ENCODE measurements around the gene LRTM2. TPM values are rescaled to one million over a fixed set of nuclear protein-coding genes. Genes with fewer than 3 reads are reported as not detected.
A peak's percentile ranks its signal among the peaks of the same experiment; 100 is the strongest.

Gene LRTM2
- total RNA-seq, 1 experiment from 2014 or later: not detected

- H3K4me2 ChIP-seq: no peak overlapping the region
- H3K27me3 ChIP-seq (ENCODE audit: insufficient read depth, low read depth): peaks cover 27% of the 10 kb centered on the region
- H3K27ac ChIP-seq: no peak overlapping the region
- no peak overlapping the region for H2AFZ ChIP-seq
- TF ChIP-seq EZH2 (IDR thresholded peaks at IDR 0.05; ENCODE audit: low read depth) (no peak), CTCF (conservative IDR thresholded peaks at IDR 0.05) (no peak)
- BruUV-seq (replicated peaks): no TSS peak
- ChIA-PET POLR2A (ENCODE audit: unreplicated experiment) (no interaction called here), CTCF (no interaction called here)
- H3K4me1 ChIP-seq (replicated peaks; ENCODE audit: insufficient read depth): no peaks in the 10 kb centered on the region
- H3K36me3 ChIP-seq (ENCODE audit: low read depth): no peaks in the 10 kb centered on the region
- no peaks in the 10 kb centered on the region for H3F3A ChIP-seq (ENCODE audit: insufficient read depth, low read depth)
- no peak for DNase-seq
- intact Hi-C loops (cut with micrococcal nuclease; ENCODE audit: unreplicated experiment): no loop called here
- no peaks in the 10 kb centered on the region for H3K9me3 ChIP-seq (ENCODE audit: insufficient read depth, low read depth)
- no peaks in the 10 kb centered on the region for H3K9me2 ChIP-seq (ENCODE audit: insufficient read depth)
- H4K20me1 ChIP-seq (ENCODE audit: insufficient read depth): no peaks in the 10 kb centered on the region
- no peaks in the 10 kb centered on the region for H3K79me2 ChIP-seq (ENCODE audit: low read depth)
- H3K4me3 ChIP-seq: no peak overlapping the region
These were observed 16.6 kb upstream of the LRTM2 start for GRCh38 chr12:1803736-1804135.

GRCh38 chr12:1804545-1805332 is 15.6 kb upstream of the LRTM2 start:
- no peaks in the 10 kb centered on the region for H4K20me1 ChIP-seq (ENCODE audit: insufficient read depth)
- peak overlapping the region; percentile 77 for H3K4me2 ChIP-seq
- no peaks in the 10 kb centered on the region for H3K79me2 ChIP-seq (ENCODE audit: low read depth)
- CTCF ChIA-PET: interaction anchor here (0.6 kb wide), 1 partner anchor 1725 kb away, joined by 3 read pairs; no protein-coding TSS in a partner anchor
- H3F3A ChIP-seq (ENCODE audit: insufficient read depth, low read depth): no peaks in the 10 kb centered on the region
- BruUV-seq (replicated peaks): no TSS peak
- peak overlapping the region; percentile 33; the same call in 1 of the 2 replicates for H3K4me3 ChIP-seq
- no peak for TF ChIP-seq CTCF (conservative IDR thresholded peaks at IDR 0.05)
- TF ChIP-seq EZH2 (IDR thresholded peaks at IDR 0.05; ENCODE audit: low read depth): no peak
- DNase-seq: peak; percentile 71 to 74
- POLR2A ChIA-PET (ENCODE audit: unreplicated experiment): no interaction called here
- H3K9me3 ChIP-seq (ENCODE audit: insufficient read depth, low read depth): no peaks in the 10 kb centered on the region
- intact Hi-C loops (cut with micrococcal nuclease; ENCODE audit: unreplicated experiment): no loop called here
- H3K4me1 ChIP-seq (replicated peaks; ENCODE audit: insufficient read depth): no peaks in the 10 kb centered on the region
- H3K27ac ChIP-seq: no peak overlapping the region
- no peaks in the 10 kb centered on the region for H3K36me3 ChIP-seq (ENCODE audit: low read depth)
- H3K27me3 ChIP-seq (ENCODE audit: insufficient read depth, low read depth): peaks cover 37% of the 10 kb centered on the region
- H2AFZ ChIP-seq: peak overlapping the region; percentile 92
- no peaks in the 10 kb centered on the region for H3K9me2 ChIP-seq (ENCODE audit: insufficient read depth)

- Histone ChIP-seq H3K36me3 (ENCODE audit: low read depth) (no peaks in the 10 kb centered on the region), H2AFZ (no peak overlapping the region; the same call in 1 of the 2 replicates), H3K27me3 (ENCODE audit: insufficient read depth, low read depth) (peaks cover 43% of the 10 kb centered on the region), H3K27ac (no peak overlapping the region), H3F3A (ENCODE audit: insufficient read depth, low read depth) (no peaks in the 10 kb centered on the region), H3K79me2 (ENCODE audit: low read depth) (no peaks in the 10 kb centered on the region), H3K4me3 (no peak overlapping the region), H3K9me2 (ENCODE audit: insufficient read depth) (no peaks in the 10 kb centered on the region), H3K4me1 (replicated peaks; ENCODE audit: insufficient read depth) (no peaks in the 10 kb centered on the region), H4K20me1 (ENCODE audit: insufficient read depth) (no peaks in the 10 kb centered on the region), H3K9me3 (ENCODE audit: insufficient read depth, low read depth) (no peaks in the 10 kb centered on the region), H3K4me2 (no peak overlapping the region)
- POLR2A ChIA-PET (ENCODE audit: unreplicated experiment): no interaction called here
- CTCF ChIA-PET: interaction anchor here (0.6 kb wide), 1 partner anchor 1726 kb away, joined by 3 read pairs; no protein-coding TSS in a partner anchor
- DNase-seq: no peak
- intact Hi-C loops (cut with micrococcal nuclease; ENCODE audit: unreplicated experiment): no loop called here
- TF ChIP-seq EZH2 (IDR thresholded peaks at IDR 0.05; ENCODE audit: low read depth) (no peak), CTCF (conservative IDR thresholded peaks at IDR 0.05) (no peak)
- BruUV-seq (replicated peaks): no TSS peak
These were observed 14.8 kb upstream of the LRTM2 start for GRCh38 chr12:1805441-1806081.

Measured in PC-9 (cell line).